PFSK-1 (cell line): ENCODE measurements around the gene SMIM44.

Experiments
- FOXP2 ChIP-seq: optimal IDR thresholded peaks from 2 replicates; pipeline ENCODE3; 2011; ENCODE audit warnings: borderline replicate concordance, control low read depth, inconsistent platforms; ENCODE audit not compliant: insufficient read depth; ENCODE audit errors: extremely low read length, extremely low read depth
- POLR2AphosphoS5 ChIP-seq: IDR thresholded peaks from 2 replicates; pipeline ENCODE4 v1.6.1; 2012; ENCODE audit warnings: low read depth, mild to moderate bottlenecking, control low read depth, low read length, moderate library complexity
- SIN3A ChIP-seq: IDR thresholded peaks from 2 replicates; pipeline ENCODE4 v1.6.1; 2012; ENCODE audit warnings: mild to moderate bottlenecking, low read length, moderate library complexity, borderline replicate concordance; ENCODE audit not compliant: insufficient read depth
- TAF1 ChIP-seq: IDR thresholded peaks from 2 replicates; pipeline ENCODE4 v1.6.1; 2012; ENCODE audit warnings: low read length, control low read depth, borderline replicate concordance; ENCODE audit not compliant: insufficient read depth
- TF ChIP-seq, protein P1 (sequence below), 2 experiments: IDR thresholded peaks; 2 replicates each; pipeline versions ENCODE4 v1.6.1 to v1.8.0; 2011 to 2012; ENCODE audit warnings: low read depth in 2 of 2, low read length in 2 of 2, control low read depth in 1 of 2, inconsistent platforms in 1 of 2, mild to moderate bottlenecking in 1 of 2, moderate library complexity in 1 of 2; ENCODE audit not compliant: insufficient read depth in 1 of 2

DNA sequence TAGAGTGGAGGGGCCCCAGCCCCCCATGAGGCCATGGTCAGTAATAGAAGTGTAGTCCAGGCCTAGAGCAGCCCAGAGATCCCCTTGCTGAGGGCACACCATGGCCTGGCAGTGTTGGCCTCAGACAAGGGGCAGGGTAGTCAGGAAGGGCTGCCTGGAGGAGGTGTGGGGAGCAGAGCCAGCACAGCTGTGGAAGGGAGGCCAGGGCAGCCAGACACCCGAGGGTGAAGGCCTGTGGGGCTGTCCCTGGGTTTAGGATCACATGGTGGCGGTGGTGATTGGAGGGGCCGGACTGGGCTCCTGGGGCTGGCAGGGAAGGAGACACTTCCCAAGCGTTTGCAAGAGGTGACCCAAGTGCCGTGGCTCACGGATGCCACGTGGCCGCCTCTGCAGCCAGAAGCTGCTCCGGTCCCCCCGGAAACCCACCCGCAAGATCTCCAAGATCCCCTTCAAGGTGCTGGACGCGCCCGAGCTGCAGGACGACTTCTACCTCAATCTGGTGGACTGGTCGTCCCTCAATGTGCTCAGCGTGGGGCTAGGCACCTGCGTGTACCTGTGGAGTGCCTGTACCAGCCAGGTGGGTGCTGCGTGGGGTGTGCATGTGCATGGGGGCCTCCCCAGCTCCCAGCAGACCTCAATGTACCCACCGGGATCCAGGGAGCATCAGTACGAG lies 44.1 kb upstream of the SMIM44 start:
- no peak for TF ChIP-seq SIN3A
- TF ChIP-seq, protein P1, sequence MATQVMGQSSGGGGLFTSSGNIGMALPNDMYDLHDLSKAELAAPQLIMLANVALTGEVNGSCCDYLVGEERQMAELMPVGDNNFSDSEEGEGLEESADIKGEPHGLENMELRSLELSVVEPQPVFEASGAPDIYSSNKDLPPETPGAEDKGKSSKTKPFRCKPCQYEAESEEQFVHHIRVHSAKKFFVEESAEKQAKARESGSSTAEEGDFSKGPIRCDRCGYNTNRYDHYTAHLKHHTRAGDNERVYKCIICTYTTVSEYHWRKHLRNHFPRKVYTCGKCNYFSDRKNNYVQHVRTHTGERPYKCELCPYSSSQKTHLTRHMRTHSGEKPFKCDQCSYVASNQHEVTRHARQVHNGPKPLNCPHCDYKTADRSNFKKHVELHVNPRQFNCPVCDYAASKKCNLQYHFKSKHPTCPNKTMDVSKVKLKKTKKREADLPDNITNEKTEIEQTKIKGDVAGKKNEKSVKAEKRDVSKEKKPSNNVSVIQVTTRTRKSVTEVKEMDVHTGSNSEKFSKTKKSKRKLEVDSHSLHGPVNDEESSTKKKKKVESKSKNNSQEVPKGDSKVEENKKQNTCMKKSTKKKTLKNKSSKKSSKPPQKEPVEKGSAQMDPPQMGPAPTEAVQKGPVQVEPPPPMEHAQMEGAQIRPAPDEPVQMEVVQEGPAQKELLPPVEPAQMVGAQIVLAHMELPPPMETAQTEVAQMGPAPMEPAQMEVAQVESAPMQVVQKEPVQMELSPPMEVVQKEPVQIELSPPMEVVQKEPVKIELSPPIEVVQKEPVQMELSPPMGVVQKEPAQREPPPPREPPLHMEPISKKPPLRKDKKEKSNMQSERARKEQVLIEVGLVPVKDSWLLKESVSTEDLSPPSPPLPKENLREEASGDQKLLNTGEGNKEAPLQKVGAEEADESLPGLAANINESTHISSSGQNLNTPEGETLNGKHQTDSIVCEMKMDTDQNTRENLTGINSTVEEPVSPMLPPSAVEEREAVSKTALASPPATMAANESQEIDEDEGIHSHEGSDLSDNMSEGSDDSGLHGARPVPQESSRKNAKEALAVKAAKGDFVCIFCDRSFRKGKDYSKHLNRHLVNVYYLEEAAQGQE (IDR thresholded peaks at IDR 0.05; ENCODE audit: insufficient read depth in 1 of 2, low read depth in 2 of 2, low read length in 2 of 2), result no peak
- TF ChIP-seq POLR2AphosphoS5, result no peak
- no peak for TF ChIP-seq TAF1
- no peak for TF ChIP-seq FOXP2
